Measurements from ENCODE around the gene NPAS3. TPM values are rescaled to one million over a fixed set of nuclear protein-coding genes. Genes with fewer than 3 reads are reported as not detected.

The NPAS3 gene
- total and polyA plus RNA-seq, 2 donors: 1.0 to 1.2 TPM

DNA sequence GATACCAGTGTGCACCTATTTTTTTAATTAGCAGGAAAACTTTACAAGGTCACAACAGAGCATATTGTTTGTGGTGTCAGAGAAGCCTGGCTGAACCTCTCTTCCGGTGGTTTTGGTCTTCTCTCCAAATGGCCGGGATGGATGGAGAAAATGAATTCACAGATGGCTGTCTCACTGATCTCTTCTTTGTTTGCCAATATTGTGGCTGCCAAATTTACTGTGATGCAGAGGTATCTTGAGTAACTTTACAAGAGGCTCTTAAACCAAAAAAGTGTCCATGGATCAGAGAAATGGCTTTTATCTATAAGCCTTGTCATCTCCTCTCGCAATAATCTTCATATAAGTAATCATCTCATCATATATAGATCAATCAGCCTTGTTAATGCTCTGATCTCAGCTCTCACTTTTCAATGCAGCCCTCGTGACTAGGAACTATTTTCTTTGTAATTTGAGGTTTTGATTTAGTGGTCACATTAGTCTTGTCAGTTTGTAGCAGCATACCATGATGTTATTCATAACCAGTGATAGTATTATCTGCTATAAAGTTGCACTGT, 704.1 kb downstream of the NPAS3 start:
- no peak for DNase-seq (ENCODE audit: low read depth in 6 of 9, low spot score in 9 of 9)
- Histone ChIP-seq H3K27me3 (ENCODE audit: control insufficient read depth in 2 of 2, insufficient read depth in 1 of 2, low read length in 1 of 2) (no peaks in the 10 kb centered on the region), H3K4me1 (ENCODE audit: control insufficient read depth in 2 of 2, insufficient read depth in 2 of 2, low read length in 2 of 2) (no peaks in the 10 kb centered on the region), H3K9me3 (ENCODE audit: control insufficient read depth in 2 of 2, insufficient read depth in 1 of 2, low read length in 1 of 2) (no peaks in the 10 kb centered on the region), H3K4me3 (ENCODE audit: low read length in 2 of 2) (no peak overlapping the region), H3K27ac (ENCODE audit: low read depth in 1 of 2, low read length in 1 of 2) (no peak overlapping the region), H3K36me3 (ENCODE audit: control insufficient read depth in 2 of 2, insufficient read depth in 2 of 2, low read length in 1 of 2) (no peaks in the 10 kb centered on the region)
- WGBS: 89% methylated on average over 4 of the region's 4 CpGs

DNA sequence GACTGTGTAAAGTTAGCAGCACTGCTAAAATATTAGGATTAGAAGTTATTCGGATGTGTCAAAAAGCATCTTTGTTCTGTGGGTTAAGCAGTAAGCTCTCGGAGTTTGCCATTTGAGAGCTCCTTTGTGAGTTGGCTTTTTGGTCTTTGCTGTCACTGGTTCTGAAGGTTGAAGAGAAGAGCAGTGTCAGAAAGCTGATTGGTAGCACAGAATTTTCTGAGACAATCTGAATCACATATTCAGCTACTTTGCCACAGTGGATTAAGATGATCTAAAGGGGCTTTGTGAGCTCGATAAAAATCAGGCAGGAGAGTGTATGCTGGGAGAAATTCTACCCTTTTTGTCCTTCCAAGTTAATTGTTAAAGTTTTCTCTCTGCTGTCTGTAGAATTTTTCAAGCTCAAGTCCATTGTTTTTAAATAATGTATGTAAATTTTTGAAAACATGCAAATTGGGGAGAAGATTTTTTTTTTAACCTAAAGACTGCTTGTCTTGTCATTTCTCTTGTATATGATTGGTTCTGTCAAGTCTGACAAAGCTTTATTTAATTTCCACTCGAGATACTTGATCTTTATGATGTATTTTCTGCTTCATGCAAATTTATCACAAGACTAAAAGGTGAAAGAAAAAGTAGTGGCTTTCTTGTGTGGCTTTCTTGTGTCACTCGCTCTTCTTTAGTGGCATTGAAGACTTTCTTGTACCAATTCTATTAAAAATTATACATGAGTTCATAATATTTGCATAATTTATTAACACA, 704.9 kb downstream of the NPAS3 start:
- 92% methylated on average over 5 of the region's 5 CpGs for whole genome bisulfite sequencing
- no peak for DNase-seq (ENCODE audit: low read depth in 6 of 9, low spot score in 9 of 9)
- no peaks in the 10 kb centered on the region for H3K36me3 ChIP-seq (ENCODE audit: control insufficient read depth in 2 of 2, insufficient read depth in 2 of 2, low read length in 1 of 2)

DNA sequence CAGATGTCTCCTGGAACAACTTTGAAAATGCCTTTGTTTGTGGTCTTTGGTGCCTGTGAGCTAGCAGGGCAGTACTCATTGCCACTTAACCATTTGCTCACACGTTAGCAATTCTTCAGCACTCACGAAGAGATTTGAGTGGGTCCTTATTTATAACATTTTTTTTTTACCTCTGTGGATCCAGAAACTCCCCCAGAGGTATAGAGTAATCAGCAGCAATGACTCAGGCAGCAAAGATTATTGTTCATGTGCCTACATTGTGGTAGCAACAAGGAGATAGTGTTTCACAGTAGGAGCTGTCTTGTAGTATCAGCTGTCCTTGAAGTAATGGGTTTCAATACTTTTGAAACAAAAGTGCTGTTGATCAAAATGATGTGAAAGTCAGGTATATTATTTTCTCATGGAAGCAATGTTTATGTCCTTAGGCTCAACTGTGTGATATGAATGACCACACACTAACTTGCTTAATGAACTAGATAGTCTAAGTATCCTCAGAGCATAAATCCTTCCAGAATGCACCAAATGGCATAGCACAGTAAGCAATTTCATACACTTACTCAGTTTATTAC, 708.1 kb downstream of the NPAS3 start:
- DNase-seq (ENCODE audit: low read depth in 6 of 9, low spot score in 9 of 9): no peak
- no peak overlapping the region for H3K27ac ChIP-seq (ENCODE audit: low read depth in 1 of 2, low read length in 1 of 2)
- 97% methylated on average over 2 of the region's 2 CpGs for WGBS

More for the DNA sequence above, 704.9 kb downstream of the NPAS3 start:
- no peaks in the 10 kb centered on the region for H3K27me3 ChIP-seq (ENCODE audit: control insufficient read depth in 2 of 2, insufficient read depth in 1 of 2, low read length in 1 of 2)
- H3K9me3 ChIP-seq (ENCODE audit: control insufficient read depth in 2 of 2, insufficient read depth in 1 of 2, low read length in 1 of 2): no peaks in the 10 kb centered on the region
- no peak overlapping the region for H3K27ac ChIP-seq (ENCODE audit: low read depth in 1 of 2, low read length in 1 of 2)
- no peaks in the 10 kb centered on the region for H3K4me1 ChIP-seq (ENCODE audit: control insufficient read depth in 2 of 2, insufficient read depth in 2 of 2, low read length in 2 of 2)
- no peak overlapping the region for H3K4me3 ChIP-seq (ENCODE audit: low read length in 2 of 2)

DNA sequence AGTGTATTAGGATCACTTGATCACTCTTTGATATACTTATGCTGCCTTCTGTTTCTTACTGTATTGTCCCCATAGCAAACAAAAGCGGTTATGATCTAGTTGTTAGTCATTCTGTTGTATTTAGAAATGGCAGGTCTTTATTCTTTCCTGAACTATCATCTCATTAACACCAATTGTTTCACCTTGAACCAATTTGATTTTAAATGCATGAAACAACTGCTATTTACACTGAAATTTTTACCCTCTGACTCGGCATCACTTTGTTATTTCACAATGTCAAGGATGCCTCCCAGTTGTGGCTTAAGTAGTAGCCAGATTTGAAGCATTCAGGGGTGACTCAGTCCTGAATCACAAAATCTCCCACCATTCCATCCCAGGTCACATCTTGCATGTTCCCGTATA, 708.7 kb downstream of the NPAS3 start:
- Histone ChIP-seq H3K36me3 (ENCODE audit: control insufficient read depth in 2 of 2, insufficient read depth in 2 of 2, low read length in 1 of 2) (no peaks in the 10 kb centered on the region), H3K4me1 (ENCODE audit: control insufficient read depth in 2 of 2, insufficient read depth in 2 of 2, low read length in 2 of 2) (no peaks in the 10 kb centered on the region), H3K9me3 (ENCODE audit: control insufficient read depth in 2 of 2, insufficient read depth in 1 of 2, low read length in 1 of 2) (no peaks in the 10 kb centered on the region), H3K4me3 (ENCODE audit: low read length in 2 of 2) (no peak overlapping the region), H3K27me3 (ENCODE audit: control insufficient read depth in 2 of 2, insufficient read depth in 1 of 2, low read length in 1 of 2) (no peaks in the 10 kb centered on the region), H3K27ac (ENCODE audit: low read depth in 1 of 2, low read length in 1 of 2) (no peak overlapping the region)
- 96% methylated on average over 3 of the region's 3 CpGs for WGBS
- no peak for DNase-seq (ENCODE audit: low read depth in 6 of 9, low spot score in 9 of 9)

More for the DNA sequence above, 708.1 kb downstream of the NPAS3 start:
- Histone ChIP-seq H3K4me1 (ENCODE audit: control insufficient read depth in 2 of 2, insufficient read depth in 2 of 2, low read length in 2 of 2) (no peaks in the 10 kb centered on the region), H3K9me3 (ENCODE audit: control insufficient read depth in 2 of 2, insufficient read depth in 1 of 2, low read length in 1 of 2) (no peaks in the 10 kb centered on the region), H3K36me3 (ENCODE audit: control insufficient read depth in 2 of 2, insufficient read depth in 2 of 2, low read length in 1 of 2) (no peaks in the 10 kb centered on the region), H3K4me3 (ENCODE audit: low read length in 2 of 2) (no peak overlapping the region), H3K27me3 (ENCODE audit: control insufficient read depth in 2 of 2, insufficient read depth in 1 of 2, low read length in 1 of 2) (no peaks in the 10 kb centered on the region)

DNA sequence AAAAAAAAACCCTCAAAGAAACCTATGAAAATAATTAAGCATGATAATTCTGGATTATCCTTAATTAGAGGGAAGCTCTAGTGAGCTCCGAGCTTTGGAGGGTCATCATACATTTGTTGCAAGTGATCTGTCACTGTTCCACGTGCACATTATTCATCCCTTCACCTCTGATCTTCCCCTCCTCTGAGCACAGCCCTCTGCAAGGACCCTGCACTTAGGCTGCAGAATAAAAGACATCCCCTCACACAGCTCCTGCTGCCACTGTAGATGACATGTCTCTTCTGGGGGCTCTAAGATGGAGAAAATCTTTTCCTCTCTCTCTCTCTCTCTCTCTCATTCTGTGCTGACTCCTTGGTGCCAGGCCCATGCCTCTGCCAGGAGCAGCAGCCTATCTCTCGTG, 711.8 kb downstream of the NPAS3 start:
- no peaks in the 10 kb centered on the region for H3K27me3 ChIP-seq (ENCODE audit: control insufficient read depth in 2 of 2, insufficient read depth in 1 of 2, low read length in 1 of 2)
- WGBS: 73% methylated on average over 3 of the region's 3 CpGs
- no peak overlapping the region for H3K27ac ChIP-seq (ENCODE audit: low read depth in 1 of 2, low read length in 1 of 2)
- H3K9me3 ChIP-seq (ENCODE audit: control insufficient read depth in 2 of 2, insufficient read depth in 1 of 2, low read length in 1 of 2): no peaks in the 10 kb centered on the region
- H3K36me3 ChIP-seq (ENCODE audit: control insufficient read depth in 2 of 2, insufficient read depth in 2 of 2, low read length in 1 of 2): no peaks in the 10 kb centered on the region
- H3K4me3 ChIP-seq (ENCODE audit: low read length in 2 of 2): no peak overlapping the region
- H3K4me1 ChIP-seq (ENCODE audit: control insufficient read depth in 2 of 2, insufficient read depth in 2 of 2, low read length in 2 of 2): no peaks in the 10 kb centered on the region
- DNase-seq (ENCODE audit: low read depth in 6 of 9, low spot score in 9 of 9): no peak

DNA sequence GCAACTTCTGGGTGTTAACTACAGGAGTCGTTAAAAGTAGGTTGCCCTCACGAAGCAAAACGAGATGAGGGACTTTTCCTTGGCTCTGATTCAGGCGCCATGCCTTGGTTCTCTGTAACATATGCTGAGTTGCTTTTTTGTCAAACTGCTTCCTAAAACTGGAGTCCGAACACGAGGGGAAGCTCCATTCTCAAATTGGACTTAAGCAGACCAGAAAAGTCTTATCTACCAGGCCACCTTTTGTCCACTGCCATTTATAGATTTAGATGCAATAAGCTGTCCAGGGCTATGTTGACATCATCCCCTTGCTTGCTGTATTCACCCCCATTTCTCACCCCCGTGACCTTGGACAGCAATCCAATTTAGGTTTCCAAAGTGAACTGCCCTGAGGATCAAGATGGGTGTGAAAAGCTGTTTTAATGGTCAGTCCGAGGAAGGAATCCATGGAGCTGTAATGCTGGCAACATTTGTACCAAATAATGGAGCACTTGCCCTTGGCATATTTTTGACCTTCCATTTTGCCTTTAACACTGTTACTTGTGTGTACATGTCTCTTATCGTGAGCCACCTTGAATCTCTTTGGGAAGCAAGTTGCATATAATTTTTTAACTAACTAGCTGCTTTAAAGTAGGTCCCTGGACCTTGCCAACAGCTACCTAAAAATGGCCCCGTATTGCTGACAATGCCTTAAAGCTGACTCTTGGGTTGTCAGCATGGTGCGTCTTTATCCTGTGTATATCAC, 714.1 kb downstream of the NPAS3 start:
- no peak overlapping the region for H3K4me3 ChIP-seq (ENCODE audit: low read length in 2 of 2)
- 92% methylated on average over 11 of the region's 11 CpGs for WGBS
- H3K36me3 ChIP-seq (ENCODE audit: control insufficient read depth in 2 of 2, insufficient read depth in 2 of 2, low read length in 1 of 2): no peaks in the 10 kb centered on the region

DNA sequence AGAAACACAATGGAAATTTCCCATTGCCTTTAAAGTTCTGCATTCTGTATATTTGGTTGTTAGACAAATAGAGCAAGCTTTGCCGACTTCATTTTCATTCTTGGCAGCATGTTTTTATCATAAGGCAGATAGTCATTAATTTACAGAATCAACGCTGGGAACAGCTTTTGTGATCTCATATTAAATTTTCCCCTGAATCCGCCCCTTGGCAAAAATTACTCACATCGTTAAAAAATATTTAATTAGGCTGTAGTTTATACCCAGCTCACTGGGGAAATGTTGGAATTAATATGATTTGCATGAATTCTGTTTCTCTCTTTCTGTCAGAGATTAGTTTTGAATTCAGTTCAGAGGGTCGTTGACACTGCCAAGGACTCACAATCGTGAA, 714.6 kb downstream of the NPAS3 start:
- DNase-seq (ENCODE audit: low read depth in 6 of 9, low spot score in 9 of 9): no peak
- 95% methylated on average over 6 of the region's 6 CpGs for WGBS
- H3K27ac ChIP-seq (ENCODE audit: low read depth in 1 of 2, low read length in 1 of 2): no peak overlapping the region

More for the DNA sequence above, 714.1 kb downstream of the NPAS3 start:
- DNase-seq (ENCODE audit: low read depth in 6 of 9, low spot score in 9 of 9): no peak
- H3K27me3 ChIP-seq (ENCODE audit: control insufficient read depth in 2 of 2, insufficient read depth in 1 of 2, low read length in 1 of 2): no peaks in the 10 kb centered on the region
- no peak overlapping the region for H3K27ac ChIP-seq (ENCODE audit: low read depth in 1 of 2, low read length in 1 of 2)
- H3K9me3 ChIP-seq (ENCODE audit: control insufficient read depth in 2 of 2, insufficient read depth in 1 of 2, low read length in 1 of 2): no peaks in the 10 kb centered on the region
- no peaks in the 10 kb centered on the region for H3K4me1 ChIP-seq (ENCODE audit: control insufficient read depth in 2 of 2, insufficient read depth in 2 of 2, low read length in 2 of 2)

DNA sequence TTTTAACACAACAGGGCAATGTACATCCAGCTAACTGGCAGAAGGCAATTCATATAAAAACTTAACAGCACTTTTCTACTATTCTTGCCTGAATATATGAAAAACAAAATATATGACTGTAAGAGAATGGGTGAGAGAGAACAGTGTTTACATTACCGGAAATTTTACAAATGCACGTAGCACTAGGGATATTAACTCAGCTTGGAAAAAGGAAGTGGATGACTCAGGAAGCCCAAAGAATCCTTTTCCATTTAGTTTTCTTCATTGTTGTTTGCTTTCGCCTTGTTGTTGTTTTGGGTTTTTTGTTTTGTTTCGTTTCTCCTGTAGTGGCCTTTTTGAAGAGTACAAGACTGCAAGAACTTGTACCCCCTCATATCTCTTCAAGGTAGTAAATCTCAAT, 716.7 kb downstream of the NPAS3 start:
- no peak for DNase-seq (ENCODE audit: low read depth in 6 of 9, low spot score in 9 of 9)

More for the DNA sequence above, 714.6 kb downstream of the NPAS3 start:
- Histone ChIP-seq H3K4me1 (ENCODE audit: control insufficient read depth in 2 of 2, insufficient read depth in 2 of 2, low read length in 2 of 2) (no peaks in the 10 kb centered on the region), H3K36me3 (ENCODE audit: control insufficient read depth in 2 of 2, insufficient read depth in 2 of 2, low read length in 1 of 2) (no peaks in the 10 kb centered on the region), H3K9me3 (ENCODE audit: control insufficient read depth in 2 of 2, insufficient read depth in 1 of 2, low read length in 1 of 2) (no peaks in the 10 kb centered on the region), H3K27me3 (ENCODE audit: control insufficient read depth in 2 of 2, insufficient read depth in 1 of 2, low read length in 1 of 2) (no peaks in the 10 kb centered on the region), H3K4me3 (ENCODE audit: low read length in 2 of 2) (no peak overlapping the region)

DNA sequence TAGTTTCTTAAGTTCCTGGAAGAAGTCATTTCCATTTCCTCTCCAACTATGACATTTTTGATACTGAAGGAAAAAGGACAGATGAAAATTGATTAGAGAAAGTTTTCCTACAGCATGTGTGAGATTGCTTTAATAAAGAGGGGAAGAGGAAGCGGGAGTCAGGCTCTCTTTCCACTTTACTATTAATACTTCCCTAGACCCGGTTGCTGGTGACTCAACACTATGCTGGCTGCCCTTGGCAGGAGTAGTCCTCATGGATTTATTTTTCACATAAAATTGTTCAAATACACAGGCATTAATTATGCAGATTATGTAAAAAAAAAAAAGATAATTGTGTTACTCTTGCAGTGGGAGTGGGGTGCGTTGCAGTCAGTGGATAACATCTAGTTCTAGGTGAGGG, 718.8 kb downstream of the NPAS3 start:
- WGBS: 93% methylated on average over 3 of the region's 3 CpGs

More for the DNA sequence above, 716.7 kb downstream of the NPAS3 start:
- Histone ChIP-seq H3K36me3 (ENCODE audit: control insufficient read depth in 2 of 2, insufficient read depth in 2 of 2, low read length in 1 of 2) (no peaks in the 10 kb centered on the region), H3K27ac (ENCODE audit: low read depth in 1 of 2, low read length in 1 of 2) (no peak overlapping the region), H3K9me3 (ENCODE audit: control insufficient read depth in 2 of 2, insufficient read depth in 1 of 2, low read length in 1 of 2) (no peaks in the 10 kb centered on the region), H3K4me1 (ENCODE audit: control insufficient read depth in 2 of 2, insufficient read depth in 2 of 2, low read length in 2 of 2) (no peaks in the 10 kb centered on the region), H3K27me3 (ENCODE audit: control insufficient read depth in 2 of 2, insufficient read depth in 1 of 2, low read length in 1 of 2) (no peaks in the 10 kb centered on the region), H3K4me3 (ENCODE audit: low read length in 2 of 2) (no peak overlapping the region)
- 84% methylated on average over 4 of the region's 4 CpGs for WGBS

More for the DNA sequence above, 718.8 kb downstream of the NPAS3 start:
- no peak overlapping the region for H3K4me3 ChIP-seq (ENCODE audit: low read length in 2 of 2)
- no peaks in the 10 kb centered on the region for H3K9me3 ChIP-seq (ENCODE audit: control insufficient read depth in 2 of 2, insufficient read depth in 1 of 2, low read length in 1 of 2)
- no peaks in the 10 kb centered on the region for H3K36me3 ChIP-seq (ENCODE audit: control insufficient read depth in 2 of 2, insufficient read depth in 2 of 2, low read length in 1 of 2)
- DNase-seq (ENCODE audit: low read depth in 6 of 9, low spot score in 9 of 9): no peak
- H3K27me3 ChIP-seq (ENCODE audit: control insufficient read depth in 2 of 2, insufficient read depth in 1 of 2, low read length in 1 of 2): no peaks in the 10 kb centered on the region
- no peak overlapping the region for H3K27ac ChIP-seq (ENCODE audit: low read depth in 1 of 2, low read length in 1 of 2)
- H3K4me1 ChIP-seq (ENCODE audit: control insufficient read depth in 2 of 2, insufficient read depth in 2 of 2, low read length in 2 of 2): no peaks in the 10 kb centered on the region

Measured in thymus (tissue), 11 donors.